Colonic mucosa (tissue), 4 donors: ENCODE measurements around the gene GNAO1. TPM values are rescaled to one million over a fixed set of nuclear protein-coding genes. Genes with fewer than 3 reads are reported as not detected.

ENCODE experiments used
- DNase-seq: peaks from one replicate; pipeline ENCODE4 v3.0.0-alpha.2; 2020
- H3K27ac ChIP-seq: fragments of 200-600 bp; one replicate; pipeline ENCODE4 v1.8.0; 2021
- H3K27me3 ChIP-seq: fragments of 200-600 bp; one replicate; pipeline ENCODE4 v1.8.0; 2021
- H3K36me3 ChIP-seq: fragments of 200-600 bp; one replicate; pipeline ENCODE4 v1.8.0; 2021
- H3K4me1 ChIP-seq: fragments of 200-600 bp; one replicate; pipeline ENCODE4 v1.8.0; 2021; ENCODE audit warnings: mild to moderate bottlenecking
- H3K4me3 ChIP-seq: fragments of 200-600 bp; one replicate; pipeline ENCODE4 v1.8.0; 2021
- H3K9ac ChIP-seq, 2 donors: one replicate each; pipeline ENCODE4 v1.7.0; 2013; ENCODE audit warnings: control low read depth in 2 of 2, low read depth in 2 of 2, low read length in 2 of 2
- H3K9me3 ChIP-seq: fragments of 200-600 bp; one replicate; pipeline ENCODE4 v1.8.0; 2021
- intact Hi-C: fragments of 100-400 bp; cut with DNase I; formaldehyde crosslinking; loops from one replicate; pipeline ENCODE4 v1.14.1; 2022
- total RNA-seq, 2 donors: library from RNA; stranded (reverse); fragmentation: NEBNext Ultra II Directional in 1 of 2; extraction: Animal tissue kit (Norgen Biotek cat#: 25700) in 1 of 2; gene quantifications; one replicate each; pipeline ENCODE4 v1.2.1, GENCODE V29; 2021
- TF ChIP-seq, protein P1 (sequence below): fragments of 200-600 bp; IDR thresholded peaks from one replicate; pipeline ENCODE4 v1.8.0; 2022; ENCODE audit warnings: antibody characterized with exemption, mild to moderate bottlenecking
- donor health status: healthy.
- donor health status: DM: no; HTN: no; CAD: no.
- donor health status: DM: no; HTN: no; CAD: no.

Gene GNAO1
- total RNA-seq, 2 donors from 2014 or later, result 1.7 to 10.8 TPM

DNA sequence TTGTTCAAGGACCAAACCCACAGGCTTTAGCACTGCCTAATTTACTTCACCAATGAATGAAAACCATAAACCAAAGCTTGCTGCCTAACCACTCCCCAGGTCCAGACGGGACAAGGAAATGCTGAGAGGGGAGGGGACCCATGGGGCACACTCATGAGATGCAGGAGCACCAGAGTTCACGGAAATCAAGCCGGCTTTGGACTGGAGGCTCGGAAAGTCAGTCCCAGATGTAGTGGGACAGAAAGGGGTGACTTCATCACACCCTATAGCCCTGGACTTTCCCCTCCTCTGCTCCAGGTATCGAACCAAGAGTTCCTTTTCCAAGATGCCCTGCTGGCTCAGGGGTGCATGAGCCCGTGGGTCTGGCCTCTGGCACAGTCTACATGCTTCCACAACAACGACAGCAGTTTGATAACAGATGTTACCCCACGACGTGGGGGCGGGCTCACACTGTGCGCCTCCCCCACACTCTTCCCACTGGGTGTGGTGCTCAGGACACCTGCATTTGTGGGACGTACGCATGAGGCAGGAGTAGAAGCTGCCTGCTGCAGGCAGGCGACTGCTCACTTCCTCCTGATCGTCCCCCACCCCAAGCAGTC is 170.9 kb downstream of the GNAO1 start:
- no peaks in the 10 kb centered on the region for H3K9me3 ChIP-seq
- TF ChIP-seq, protein P1, sequence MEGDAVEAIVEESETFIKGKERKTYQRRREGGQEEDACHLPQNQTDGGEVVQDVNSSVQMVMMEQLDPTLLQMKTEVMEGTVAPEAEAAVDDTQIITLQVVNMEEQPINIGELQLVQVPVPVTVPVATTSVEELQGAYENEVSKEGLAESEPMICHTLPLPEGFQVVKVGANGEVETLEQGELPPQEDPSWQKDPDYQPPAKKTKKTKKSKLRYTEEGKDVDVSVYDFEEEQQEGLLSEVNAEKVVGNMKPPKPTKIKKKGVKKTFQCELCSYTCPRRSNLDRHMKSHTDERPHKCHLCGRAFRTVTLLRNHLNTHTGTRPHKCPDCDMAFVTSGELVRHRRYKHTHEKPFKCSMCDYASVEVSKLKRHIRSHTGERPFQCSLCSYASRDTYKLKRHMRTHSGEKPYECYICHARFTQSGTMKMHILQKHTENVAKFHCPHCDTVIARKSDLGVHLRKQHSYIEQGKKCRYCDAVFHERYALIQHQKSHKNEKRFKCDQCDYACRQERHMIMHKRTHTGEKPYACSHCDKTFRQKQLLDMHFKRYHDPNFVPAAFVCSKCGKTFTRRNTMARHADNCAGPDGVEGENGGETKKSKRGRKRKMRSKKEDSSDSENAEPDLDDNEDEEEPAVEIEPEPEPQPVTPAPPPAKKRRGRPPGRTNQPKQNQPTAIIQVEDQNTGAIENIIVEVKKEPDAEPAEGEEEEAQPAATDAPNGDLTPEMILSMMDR, result no peak
- peaks cover 6% of the 10 kb centered on the region for H3K36me3 ChIP-seq
- H3K9ac ChIP-seq, result no peak overlapping the region
- H3K4me3 ChIP-seq, result no peak overlapping the region
- no peak overlapping the region for H3K27ac ChIP-seq
- H3K27me3 ChIP-seq, result no peaks in the 10 kb centered on the region
- DNase-seq, result no peak
- H3K4me1 ChIP-seq, result no peaks in the 10 kb centered on the region
- intact Hi-C loops, result no loop called here

GRCh38 chr16:56362706-56363105 is 171.4 kb downstream of the GNAO1 start:
- intact Hi-C loops, result no loop called here
- Histone ChIP-seq H3K9me3 (no peaks in the 10 kb centered on the region), H3K4me1 (no peaks in the 10 kb centered on the region), H3K4me3 (no peak overlapping the region), H3K36me3 (peaks cover 6% of the 10 kb centered on the region), H3K27ac (no peak overlapping the region), H3K9ac (no peak overlapping the region), H3K27me3 (no peaks in the 10 kb centered on the region)
- TF ChIP-seq, protein P1, result no peak
- DNase-seq, result no peak

DNA sequence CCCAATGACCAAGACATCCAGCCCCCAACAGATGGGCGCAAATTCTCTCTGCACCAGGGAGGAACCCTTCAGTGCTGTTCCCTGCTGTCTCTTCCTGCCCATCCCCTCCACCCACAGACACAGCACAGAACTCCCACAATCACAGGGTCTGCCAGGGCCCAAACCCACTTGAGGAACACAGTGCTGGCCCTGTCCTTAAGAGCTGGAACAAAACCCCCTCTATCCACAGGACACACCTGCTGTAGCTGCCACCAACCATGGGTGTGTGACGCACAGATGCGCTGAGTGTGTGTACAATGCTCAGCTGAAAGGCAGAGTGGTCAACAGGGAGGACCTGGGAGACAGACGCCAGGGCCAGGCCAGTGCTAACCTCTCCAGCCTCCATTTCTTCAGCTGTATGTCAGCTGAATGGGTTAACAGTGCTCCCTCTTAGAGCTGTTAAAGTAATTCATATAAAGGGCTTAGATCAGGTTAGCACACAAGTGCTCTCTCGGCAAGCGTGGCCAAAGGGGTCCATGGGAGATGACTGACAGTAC is 172.0 kb downstream of the GNAO1 start:
- H3K4me3 ChIP-seq, result no peak overlapping the region
- TF ChIP-seq, protein P1, result no peak
- no peak for DNase-seq
- H3K27me3 ChIP-seq, result no peaks in the 10 kb centered on the region
- H3K9ac ChIP-seq, result no peak overlapping the region
- H3K27ac ChIP-seq, result no peak overlapping the region
- H3K4me1 ChIP-seq, result no peaks in the 10 kb centered on the region
- no peaks in the 10 kb centered on the region for H3K9me3 ChIP-seq
- intact Hi-C loops, result no loop called here
- H3K36me3 ChIP-seq, result peaks cover 6% of the 10 kb centered on the region

GRCh38 chr16:56363781-56364565 is 172.7 kb downstream of the GNAO1 start:
- TF ChIP-seq, protein P1, result no peak
- DNase-seq, result no peak
- intact Hi-C loops, result no loop called here
- Histone ChIP-seq H3K9ac (no peak overlapping the region), H3K4me1 (no peaks in the 10 kb centered on the region), H3K27ac (no peak overlapping the region), H3K36me3 (peaks cover 6% of the 10 kb centered on the region), H3K27me3 (no peaks in the 10 kb centered on the region), H3K4me3 (no peak overlapping the region), H3K9me3 (no peaks in the 10 kb centered on the region)

GRCh38 chr16:56364865-56365264 is 173.6 kb downstream of the GNAO1 start:
- H3K27me3 ChIP-seq, result no peaks in the 10 kb centered on the region
- H3K9me3 ChIP-seq, result no peaks in the 10 kb centered on the region
- intact Hi-C loops, result no loop called here
- no peaks in the 10 kb centered on the region for H3K4me1 ChIP-seq
- peaks cover 6% of the 10 kb centered on the region for H3K36me3 ChIP-seq
- no peak overlapping the region for H3K27ac ChIP-seq
- no peak overlapping the region for H3K4me3 ChIP-seq
- no peak overlapping the region for H3K9ac ChIP-seq
- DNase-seq, result no peak
- TF ChIP-seq, protein P1, result no peak
